T follicular helper cell (primary cell): Measurements from ENCODE around the gene POTEG.
"Not testable (repeated sequence)": the region's sequence is repeated elsewhere in the genome, so short reads cannot be mapped to it uniquely, and the experiment has no call there.

Experiments used
- DNase-seq: peaks from one replicate; pipeline ENCODE4 v3.0.0-alpha.2; 2020; ENCODE audit warnings: low read depth

POTEG gene

DNA sequence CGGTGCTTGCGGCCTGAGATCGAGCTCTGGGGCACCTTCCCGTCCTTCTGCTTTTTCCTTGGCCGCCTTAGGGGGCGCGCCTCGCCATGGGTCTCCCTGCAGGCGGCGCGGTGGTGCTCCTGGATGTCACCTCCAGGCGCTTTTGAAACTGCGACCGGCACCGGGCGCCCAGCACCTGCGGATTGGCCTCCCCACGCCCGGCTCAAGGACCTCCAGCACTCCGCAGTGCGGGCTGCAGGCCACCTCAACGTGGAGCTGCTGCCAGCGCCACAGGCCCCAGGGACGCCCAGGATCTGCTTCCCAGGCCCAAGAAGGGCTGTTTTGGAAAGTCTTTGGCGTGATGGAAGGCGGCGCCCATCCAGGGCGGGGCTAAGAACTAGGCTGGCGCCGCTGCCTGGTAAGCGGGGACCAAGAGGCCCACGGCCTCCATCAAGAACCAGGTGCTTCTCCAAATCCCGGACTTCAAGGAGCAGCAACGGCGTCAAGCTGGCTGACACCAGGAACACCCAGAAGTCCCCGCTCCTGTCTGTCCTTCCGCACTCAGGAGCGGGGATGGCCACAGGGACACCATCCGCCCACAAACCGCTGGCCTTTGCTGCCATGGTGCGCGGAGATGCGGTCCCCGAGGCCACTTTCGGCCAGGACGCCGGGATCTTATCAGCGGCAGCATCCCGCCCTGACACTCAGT is 61.2 kb downstream of the POTEG start:
- not testable (repeated sequence) for DNase-seq

DNA sequence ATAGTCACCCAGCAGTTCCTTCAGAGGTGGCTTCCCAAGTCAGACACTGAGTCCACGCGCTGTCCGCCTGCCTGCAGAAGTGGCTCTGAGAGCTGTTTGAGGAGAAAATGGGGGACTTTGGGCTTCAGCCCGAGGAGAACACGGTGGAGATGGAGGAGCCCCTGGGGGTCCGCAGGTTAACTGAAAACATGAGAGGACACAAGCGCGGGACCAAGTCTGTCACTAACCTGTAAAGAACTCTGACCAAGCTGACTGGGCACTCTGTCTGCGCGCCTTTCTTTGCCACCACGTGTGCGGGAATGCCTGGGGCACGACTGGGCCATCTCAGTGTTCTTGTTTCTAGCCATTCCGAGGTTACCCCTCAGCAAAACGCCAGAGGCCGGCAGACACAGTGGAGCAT is 62.4 kb downstream of the POTEG start:
- not testable (repeated sequence) for DNase-seq

DNA sequence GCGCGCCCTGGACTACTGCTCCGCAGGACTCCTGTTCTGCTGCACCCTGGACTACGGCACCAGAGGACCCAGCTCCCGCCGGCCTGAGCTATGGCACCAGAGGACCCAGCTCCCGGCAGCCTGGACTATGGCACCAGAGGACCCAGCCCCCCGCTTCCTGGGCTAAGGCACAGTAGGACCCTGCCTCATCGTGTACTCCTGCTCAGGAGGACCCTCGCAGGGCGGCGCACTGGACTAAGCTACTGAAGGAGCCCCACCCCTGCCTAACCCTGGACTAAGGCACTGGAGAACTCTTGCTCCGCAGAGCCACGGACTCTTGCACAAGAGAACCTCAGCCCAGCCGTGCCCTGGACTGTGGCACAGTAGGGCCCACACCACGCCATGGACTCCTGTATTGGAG is 71.3 kb downstream of the POTEG start:
- not testable (repeated sequence) for DNase-seq

DNA sequence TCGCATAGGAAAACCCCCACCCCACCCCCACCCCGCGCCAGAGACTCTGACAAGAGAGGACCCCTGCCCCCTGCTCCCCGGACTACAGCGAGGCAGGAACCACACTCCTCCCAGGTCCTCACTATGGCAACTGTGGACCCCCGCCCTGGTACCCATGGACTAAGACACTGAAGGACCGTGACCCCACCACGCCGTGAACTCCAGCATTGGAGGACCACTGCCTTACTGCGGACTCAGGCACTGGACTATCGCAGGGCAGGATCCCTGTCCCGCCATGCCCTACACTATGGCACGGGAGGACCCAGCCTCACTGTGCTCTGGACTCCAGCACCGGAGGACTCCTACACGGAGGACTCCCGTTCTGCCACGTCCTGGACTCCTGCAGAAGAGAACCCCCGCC is 71.8 kb downstream of the POTEG start:
- not testable (repeated sequence) for DNase-seq

DNA sequence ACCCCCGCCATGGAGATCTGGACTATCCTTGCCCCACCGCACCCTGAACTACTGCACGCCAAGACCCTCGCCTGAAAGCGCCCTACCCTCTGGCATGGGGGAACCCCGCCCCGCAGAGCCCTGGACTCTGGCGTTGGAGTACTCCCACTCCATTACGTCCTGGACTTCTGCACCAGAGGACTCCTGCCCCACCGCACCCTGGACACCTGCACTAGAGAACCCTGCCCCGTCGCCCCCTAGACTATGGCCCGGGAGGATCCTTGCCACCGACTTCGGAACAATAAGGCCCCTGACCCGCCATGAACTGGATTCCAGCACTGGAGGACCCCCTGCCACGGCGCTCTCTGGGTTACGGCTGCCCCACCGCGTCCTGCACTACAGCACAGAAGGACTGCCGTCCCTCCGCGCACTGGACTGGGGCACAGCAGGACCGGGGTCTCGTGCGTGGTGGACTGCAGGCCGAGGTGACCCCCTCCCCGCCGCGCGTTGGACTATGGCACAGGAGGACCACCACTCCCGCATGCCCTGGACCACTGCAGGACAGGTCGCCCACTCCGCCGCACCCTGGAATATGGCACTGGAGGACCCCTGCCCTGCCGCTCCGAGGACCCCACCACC is 72.4 kb downstream of the POTEG start:
- DNase-seq = not testable (repeated sequence)

DNA sequence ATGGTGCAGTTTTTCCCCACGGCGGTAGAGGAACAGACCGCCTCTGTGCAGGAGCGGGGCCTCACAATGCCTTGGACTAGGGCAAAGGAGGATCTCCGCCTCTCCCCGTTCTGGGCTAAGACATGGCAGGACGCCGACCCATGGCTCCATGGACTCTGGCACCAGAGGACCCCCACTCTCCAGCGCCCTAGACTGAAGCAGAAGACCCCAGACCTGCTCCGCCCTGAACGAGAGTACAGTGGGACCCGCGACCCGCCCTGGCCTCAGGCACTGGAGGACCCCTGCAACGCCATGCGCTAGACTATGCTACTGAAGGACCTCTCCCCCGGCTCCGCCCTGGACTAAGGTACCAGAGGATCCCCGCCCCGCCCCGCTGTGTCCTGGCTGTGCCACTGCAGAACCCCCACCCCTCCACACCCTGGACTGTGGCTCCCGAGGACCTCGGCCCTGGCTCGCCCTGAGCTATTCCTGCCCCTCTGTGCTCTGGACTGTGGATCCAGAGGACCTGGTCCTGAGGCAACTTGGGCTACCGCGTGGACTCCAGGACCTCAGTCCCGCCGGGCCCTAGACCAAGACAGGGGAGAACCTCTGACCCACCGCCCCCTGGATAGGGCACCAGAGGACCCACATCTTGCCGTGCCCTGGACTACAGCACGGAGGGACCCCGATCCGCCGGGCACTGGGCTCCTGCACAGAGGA is 73.1 kb downstream of the POTEG start:
- DNase-seq = not testable (repeated sequence)
